HEK293 (cell line): Measurements from ENCODE around the gene FOXE3.

Experiments
- CTCF ChIP-seq: fragments of 450-650 bp; formaldehyde crosslinking; IDR thresholded peaks from 2 replicates; pipeline ENCODE4 v1.5.1; 2016; ENCODE audit warnings: missing biosample characterization, missing genetic modification characterization
- KLF7 ChIP-seq: fragments of 450-650 bp; formaldehyde crosslinking; IDR thresholded peaks from 2 replicates; pipeline ENCODE4 v1.5.1; 2016; ENCODE audit warnings: missing biosample characterization, missing genetic modification characterization, borderline replicate concordance
- MYNN ChIP-seq: fragments of 450-650 bp; formaldehyde crosslinking; IDR thresholded peaks from 2 replicates; pipeline ENCODE4 v1.5.1; 2016; ENCODE audit warnings: missing biosample characterization, missing genetic modification characterization, borderline replicate concordance
- SCRT1 ChIP-seq: fragments of 450-650 bp; formaldehyde crosslinking; IDR thresholded peaks from 2 replicates; pipeline ENCODE4 v1.5.1; 2016; ENCODE audit warnings: missing biosample characterization, missing genetic modification characterization, borderline replicate concordance
- WT1 ChIP-seq: fragments of 450-650 bp; formaldehyde crosslinking; IDR thresholded peaks from 2 replicates; pipeline ENCODE4 v1.5.1; 2016; ENCODE audit warnings: missing biosample characterization, missing genetic modification characterization
- ZBTB1 ChIP-seq: fragments of 450-650 bp; formaldehyde crosslinking; IDR thresholded peaks from 2 replicates; pipeline ENCODE4 v1.5.1; 2016; ENCODE audit warnings: missing biosample characterization, missing genetic modification characterization
- ZBTB10 ChIP-seq: fragments of 450-650 bp; formaldehyde crosslinking; IDR thresholded peaks from 2 replicates; pipeline ENCODE4 v1.5.1; 2016; ENCODE audit warnings: missing biosample characterization, missing genetic modification characterization
- ZNF24 ChIP-seq: fragments of 450-650 bp; formaldehyde crosslinking; IDR thresholded peaks from 2 replicates; pipeline ENCODE4 v1.5.1; 2016; ENCODE audit warnings: missing biosample characterization, missing genetic modification characterization

GRCh38 chr1:47399846-47400155, 16.3 kb upstream of the FOXE3 start:
- TF ChIP-seq ZNF24 (tag by site-specific recombination) = no peak
- no peak for TF ChIP-seq CTCF (tag by site-specific recombination)
- no peak for TF ChIP-seq WT1 (tag by site-specific recombination)
- no peak for TF ChIP-seq ZBTB1
- no peak for TF ChIP-seq MYNN (tag by site-specific recombination)
- no peak for TF ChIP-seq ZBTB10 (tag by site-specific recombination)
- TF ChIP-seq KLF7 (tag by site-specific recombination) = no peak
- no peak for TF ChIP-seq SCRT1 (tag by site-specific recombination)
